Stomach (tissue), 4 donors: ENCODE data around the gene PPP1R14B.

ENCODE experiments used
- CTCF ChIP-seq, 7 experiments: fragments of 450-650 bp in 4 of 7; fragments of 200-600 bp in 3 of 7; sonication (generic) in 3 of 7; IDR thresholded peaks; one replicate each; pipeline ENCODE4 v1.5.1; 2016 to 2019; ENCODE audit warnings: antibody characterized with exemption in 7 of 7, control low read depth in 2 of 7, mild to moderate bottlenecking in 1 of 7
- EP300 ChIP-seq: sonication (generic); formaldehyde crosslinking; IDR thresholded peaks from one replicate; pipeline ENCODE4 v1.6.1; 2017; ENCODE audit warnings: antibody characterized with exemption
- POLR2A ChIP-seq, 4 donors: fragments of 450-650 bp; IDR thresholded peaks; one replicate each; pipeline ENCODE4 v1.6.1; 2016; ENCODE audit warnings: antibody characterized with exemption in 4 of 4, control low read depth in 2 of 4, mild to moderate bottlenecking in 1 of 4, moderate library complexity in 1 of 4
- POLR2AphosphoS5 ChIP-seq, 3 donors: sonication (generic); formaldehyde crosslinking; IDR thresholded peaks; one replicate each; pipeline ENCODE4 v1.6.1; 2016; ENCODE audit warnings: antibody characterized with exemption in 3 of 3

DNA sequence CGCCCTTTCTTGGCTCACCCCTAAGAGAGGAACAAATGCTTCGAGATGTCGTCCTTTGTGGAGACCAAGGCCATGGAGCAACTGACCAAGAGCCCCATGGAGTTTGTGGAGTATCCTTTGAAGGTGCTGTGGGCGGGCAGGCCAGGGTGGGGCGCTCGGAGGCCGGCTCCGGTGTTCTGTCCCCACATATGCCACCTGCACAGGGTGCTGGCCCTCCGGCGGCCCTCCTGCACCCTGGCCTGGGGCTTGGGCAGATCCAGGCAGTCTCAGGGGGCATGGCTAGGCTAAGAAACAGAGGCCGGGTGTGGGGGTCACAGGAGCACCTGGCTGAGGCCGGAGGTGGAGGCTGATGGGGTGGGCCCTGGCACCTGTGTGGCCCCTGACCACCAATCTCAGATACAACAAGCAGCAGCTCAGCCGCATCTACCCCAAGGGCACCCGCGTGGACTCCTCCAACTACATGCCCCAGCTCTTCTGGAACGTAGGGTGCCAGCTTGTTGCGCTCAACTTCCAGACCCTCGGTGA is 14.9 kb upstream of the PPP1R14B start:
- TF ChIP-seq CTCF (IDR thresholded peaks at IDR 0.05) (no peak), POLR2AphosphoS5 (IDR thresholded peaks at IDR 0.05) (no peak), POLR2A (IDR thresholded peaks at IDR 0.05) (no peak), EP300 (no peak)
